HG03520 (cell line): ENCODE measurements around the gene C5.
A peak's percentile ranks its signal among the peaks of the same experiment; 100 is the strongest.
"Not testable (repeated sequence)": the region's sequence is repeated elsewhere in the genome, so short reads cannot be mapped to it uniquely, and the experiment has no call there.

ENCODE experiments used
- ATAC-seq: cut with Tn5 transposase; IDR thresholded peaks from one replicate; pipeline ENCODE4 v1.9.1; 2021; ENCODE audit warnings: mild to moderate bottlenecking, moderate library complexity; ENCODE audit not compliant: unreplicated experiment

Gene C5

DNA sequence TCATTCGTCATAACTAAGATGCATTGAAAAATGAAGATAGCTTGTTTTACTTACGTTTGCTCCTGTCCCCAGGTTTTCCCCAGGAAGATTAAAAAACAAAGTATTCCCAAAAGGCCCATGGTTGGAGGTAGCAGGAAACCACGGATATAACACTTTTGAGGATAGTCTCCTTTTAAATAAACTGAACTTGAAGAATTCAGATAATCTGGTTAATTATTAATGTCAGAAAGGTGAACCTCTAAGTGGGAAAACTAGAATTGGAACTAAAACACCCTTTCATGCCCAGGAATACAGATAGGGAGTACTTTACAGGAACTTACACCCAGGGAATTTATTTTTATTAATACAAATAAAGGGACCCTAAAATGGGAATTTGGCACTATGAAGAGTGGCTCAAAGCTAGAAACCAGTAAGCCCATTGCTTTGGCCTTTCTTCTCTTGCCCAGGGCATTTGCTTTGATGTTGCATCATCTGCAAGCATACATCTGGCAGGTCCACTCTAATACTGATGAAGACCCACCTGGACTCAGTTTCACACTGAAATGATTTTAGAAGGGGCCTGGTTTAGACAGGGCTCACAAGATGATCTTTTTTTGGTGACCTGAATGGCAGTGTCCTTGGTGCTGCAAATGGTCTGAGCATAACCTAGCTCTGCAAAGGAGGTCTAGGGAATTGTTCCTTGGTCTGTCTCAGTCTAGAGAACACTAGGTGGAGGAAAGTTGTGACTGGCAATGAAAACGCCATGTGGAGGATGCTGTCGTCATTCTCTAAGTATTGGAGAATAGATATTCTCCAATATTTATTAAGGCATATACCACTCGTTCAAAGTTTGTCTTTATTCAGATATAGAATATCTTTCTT is at the start of gene C5:
TSS of gene C5 (minus strand) at position 148 of the 861 bp plus-strand sequence. CDS start at position 119, 29 bp downstream.
- no peak for ATAC-seq

DNA sequence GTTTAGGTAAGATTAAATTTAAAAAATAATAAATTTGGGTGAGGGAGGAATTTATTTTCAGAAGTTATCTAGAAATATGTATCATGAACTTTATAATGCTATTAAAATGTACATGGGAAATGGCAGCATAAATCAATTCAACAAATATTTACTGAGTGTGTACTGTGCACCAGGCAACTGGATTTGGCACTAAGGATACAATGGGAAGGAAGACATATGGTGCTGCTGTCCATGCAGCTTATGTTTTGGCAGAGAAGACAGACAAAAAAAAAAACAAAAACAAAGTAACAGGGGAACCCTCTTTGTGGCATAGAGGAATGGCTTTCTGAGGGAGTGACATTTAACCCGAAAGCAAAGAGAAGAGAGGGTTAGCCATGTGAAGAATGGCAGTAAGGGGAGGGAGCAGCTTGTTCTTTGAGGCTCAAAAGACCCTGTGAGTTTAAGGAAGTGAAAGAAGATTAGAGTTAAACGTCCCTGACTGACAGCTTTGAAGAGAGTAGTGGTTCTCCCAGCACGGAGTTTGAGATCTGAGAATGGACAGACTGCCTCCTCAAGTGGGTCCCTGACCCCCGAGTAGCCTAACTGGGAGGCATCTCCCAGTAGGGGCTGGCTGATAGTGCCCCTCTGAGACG is 48.6 kb upstream of the C5 start:
- ATAC-seq = no peak

DNA sequence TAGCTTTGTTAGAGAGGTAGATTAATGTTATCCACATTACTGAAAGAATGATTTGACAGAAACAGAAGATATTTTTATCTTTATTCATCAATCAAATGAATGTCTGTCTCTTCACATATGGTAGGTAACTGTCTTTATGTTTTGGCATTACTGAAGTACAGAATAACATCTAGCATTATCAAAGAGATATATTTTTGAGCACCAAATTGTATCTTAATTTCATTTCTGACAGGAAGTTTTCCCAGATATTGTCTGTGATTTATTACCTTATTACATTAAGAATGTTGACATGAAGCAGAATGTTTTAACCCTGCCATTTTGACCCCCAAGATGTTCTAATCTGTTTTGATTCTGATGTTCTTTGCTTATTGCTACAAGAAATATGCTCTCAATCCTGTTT is 45.0 kb upstream of the C5 start:
- no peak for ATAC-seq

DNA sequence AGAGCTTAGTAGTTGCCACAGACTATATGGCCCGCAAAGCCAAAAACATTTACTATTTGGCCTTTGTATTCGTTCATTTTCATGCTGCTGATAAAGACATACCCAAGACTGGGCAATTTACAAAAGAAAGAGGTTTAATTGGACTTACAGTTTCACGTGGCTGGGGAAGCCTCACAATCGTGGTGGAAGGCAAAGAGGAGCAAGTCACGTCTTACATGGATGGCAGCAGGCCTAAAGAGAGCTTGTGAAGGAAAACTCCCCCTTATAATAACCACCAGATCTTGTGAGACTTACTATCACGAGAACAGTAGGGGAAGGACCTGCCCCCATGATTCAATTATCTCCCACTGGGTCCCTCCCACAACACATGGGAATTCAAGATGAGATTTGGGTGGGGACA is 40.7 kb upstream of the C5 start:
- ATAC-seq = not testable (repeated sequence)

DNA sequence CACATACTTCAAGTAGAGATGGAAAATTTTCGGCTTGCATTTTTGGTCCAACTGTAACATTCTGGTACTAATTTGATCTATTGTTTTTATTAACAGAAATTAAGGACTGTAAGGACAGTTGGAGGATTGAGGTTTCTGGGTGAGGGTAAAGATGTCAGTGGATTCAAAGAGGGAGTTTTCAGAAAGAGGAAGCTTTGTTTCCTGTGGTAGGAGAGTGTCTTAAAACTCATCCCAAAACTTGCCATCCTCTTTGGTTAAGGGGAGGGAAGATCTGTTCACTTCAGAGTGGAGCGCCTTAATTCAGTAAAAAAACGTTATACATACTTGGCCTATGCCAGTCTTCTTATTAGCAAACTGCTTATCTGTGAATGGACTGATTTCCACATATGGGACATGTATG is 38.5 kb upstream of the C5 start:
- ATAC-seq = no peak

DNA sequence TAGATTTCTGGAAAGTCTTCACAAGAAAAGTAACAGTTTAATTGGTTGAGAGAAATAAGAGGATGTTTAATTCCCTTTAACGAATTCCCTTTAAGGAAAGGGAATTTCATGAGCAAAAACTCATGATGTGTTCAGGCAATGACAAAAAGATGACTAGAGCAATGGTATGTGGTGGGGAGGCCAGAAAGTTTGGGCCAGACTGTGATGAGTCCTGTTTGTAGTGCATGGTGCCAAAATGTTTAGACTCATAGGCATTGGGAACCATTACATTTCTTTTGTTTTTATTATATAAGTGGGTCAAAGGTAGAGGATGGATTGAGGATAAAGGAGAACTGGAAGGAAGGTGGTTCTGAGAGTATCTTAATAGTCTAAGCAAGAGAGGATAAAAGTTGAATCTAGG is 35.6 kb upstream of the C5 start:
- no peak for ATAC-seq

DNA sequence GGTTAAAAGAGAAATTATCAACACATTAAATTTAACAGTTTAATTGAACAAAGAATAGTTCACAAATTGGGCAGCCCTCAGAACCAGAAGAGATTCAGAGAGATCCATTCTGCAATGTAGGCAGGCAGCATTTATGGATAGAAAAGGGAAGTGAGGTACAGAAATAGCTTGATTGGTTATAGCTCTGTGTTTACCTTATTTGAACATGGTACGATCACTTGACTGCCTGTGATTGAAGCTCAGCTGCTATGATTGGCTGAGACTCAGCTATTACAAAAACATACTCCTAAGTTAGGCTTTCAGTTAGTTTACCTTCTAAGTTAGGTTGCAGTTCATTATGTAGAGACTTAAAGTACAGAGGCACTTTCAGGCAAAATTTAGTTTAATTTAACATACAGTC is 32.0 kb upstream of the C5 start:
- ATAC-seq = no peak

DNA sequence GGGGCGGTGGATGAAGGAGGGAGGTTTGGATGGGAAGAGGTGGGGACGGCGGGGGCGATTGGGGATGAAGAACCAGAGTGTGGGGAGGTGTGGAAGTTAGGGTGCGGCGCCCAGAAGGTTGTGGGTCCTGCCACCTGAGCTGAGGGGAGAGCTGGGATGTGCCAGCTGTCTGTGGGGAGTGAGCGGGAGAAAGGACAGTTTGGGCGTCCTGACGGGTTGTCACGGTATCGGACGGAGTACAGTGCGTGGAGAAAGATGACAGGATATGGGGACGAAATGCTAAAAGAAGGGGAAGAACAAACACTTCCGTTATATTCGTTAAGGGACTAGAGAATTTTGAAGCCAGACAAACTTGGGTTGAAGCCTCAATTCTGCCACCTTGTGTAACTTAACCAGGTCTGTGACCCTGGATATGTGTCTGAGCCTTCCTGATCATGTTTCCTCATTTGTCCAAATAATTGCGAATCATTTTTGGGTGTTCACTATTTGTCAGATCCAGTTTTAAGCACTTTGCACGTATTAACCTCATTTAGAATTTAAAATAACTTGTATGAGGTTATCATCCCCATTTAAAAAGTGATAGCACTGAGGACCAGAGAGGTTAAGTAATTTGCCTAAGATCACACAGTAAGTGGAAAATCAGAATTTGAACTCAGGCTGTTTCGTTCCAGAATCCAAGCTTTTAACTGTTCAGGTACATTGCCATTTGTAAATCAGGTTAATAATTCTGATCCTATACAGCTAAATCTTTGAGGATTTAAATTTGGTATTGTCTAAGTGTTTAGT is 25.4 kb upstream of the C5 start:
- peak; percentile 10 for ATAC-seq

DNA sequence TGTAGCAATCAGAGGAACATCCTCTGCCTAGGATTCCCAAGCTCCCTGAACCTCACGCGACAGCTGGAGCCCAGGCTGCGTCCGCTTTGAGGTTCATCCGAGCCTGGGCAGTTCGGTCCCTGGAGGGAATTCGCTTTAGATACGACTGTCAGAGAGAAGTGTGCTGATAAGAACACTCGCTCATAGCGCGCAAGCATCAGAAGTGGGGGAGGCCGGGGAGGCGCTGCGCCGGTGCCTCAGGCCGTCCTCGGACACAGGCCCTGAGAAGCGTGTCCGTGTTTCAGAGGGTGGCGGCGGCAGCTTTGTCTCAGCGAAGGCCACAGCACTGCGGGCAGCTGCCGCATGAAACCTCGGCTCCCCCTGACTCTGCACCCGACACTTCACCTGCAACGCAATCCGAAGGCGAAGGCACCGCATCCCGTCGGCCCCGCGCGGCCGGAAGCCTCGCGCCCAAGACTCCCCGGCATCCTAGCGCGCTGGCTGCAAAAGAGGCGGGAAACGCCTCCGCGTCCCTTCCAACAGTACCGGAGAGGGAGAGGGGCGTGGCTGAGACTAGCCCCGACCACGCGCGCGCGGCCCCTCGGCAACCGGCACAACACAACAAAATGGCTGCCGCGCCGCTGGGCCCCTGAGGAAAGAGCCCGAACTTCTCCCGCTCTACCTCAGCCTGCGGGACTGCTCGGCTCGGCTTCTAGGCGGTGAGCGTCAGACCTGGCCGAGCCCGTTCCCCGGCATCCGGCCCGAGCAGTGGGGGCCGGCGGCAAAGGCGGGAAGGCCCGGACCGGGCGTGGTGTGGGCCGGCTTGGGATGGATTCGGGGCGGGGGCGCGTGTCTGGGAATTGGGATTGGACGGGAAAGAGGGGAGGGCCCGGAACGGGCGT is 24.5 kb upstream of the C5 start, which contains the start of gene CNTRL:
TSS of gene CNTRL (plus strand) at position 586 of the 881 bp plus-strand sequence. CDS start 13,372 bp downstream, outside the sequence.
- peak; percentile 50 for ATAC-seq

DNA sequence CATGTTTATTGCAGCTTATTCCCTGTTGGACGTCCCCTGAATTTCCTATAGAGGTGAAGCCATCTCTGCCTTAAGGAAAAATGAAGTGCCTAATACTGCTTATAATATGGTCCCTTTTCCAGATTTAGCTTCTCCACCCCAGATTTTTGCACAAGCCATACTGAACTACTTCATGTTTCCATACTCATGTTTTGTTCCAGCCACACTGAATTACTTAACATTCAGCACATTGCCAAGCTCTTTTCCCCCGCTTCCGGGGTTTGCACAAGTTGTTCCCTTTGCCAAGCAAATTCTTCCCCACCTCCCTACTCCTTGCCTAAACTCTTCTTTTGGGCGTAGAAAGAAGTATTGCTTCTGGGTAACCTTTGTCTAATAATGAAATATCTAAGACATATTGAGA is 23.0 kb upstream of the C5 start:
- ATAC-seq = no peak

DNA sequence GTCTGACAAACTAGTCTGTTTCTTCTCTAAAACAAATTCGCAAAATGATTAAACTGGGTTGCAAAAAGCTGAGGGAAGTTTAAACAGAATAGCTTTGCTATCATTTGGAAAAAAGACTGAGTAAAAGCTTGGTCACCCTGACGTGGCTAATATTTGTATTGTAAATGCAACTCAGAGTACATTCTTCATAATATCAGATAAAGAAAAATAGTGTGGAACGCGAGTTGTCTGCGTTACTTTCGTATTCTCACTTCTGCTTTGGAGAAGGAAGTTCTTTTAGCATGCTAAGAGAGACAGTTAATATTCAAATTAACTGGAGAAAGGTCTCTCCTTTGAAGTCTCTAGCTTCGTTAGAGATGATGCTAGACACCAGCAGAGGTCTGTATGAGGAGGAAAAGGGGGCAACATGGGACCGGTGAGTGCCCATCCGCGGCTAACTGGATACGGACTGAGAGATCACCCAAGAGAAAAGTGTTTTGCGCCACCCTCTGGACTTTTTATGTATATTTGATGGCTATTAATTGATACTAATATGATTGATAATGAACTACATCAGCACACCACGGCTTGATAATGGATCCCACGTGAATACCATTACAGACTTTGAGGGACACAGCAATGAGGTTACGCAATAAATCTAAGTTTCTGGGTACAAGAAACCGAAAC is 21.8 kb upstream of the C5 start:
- ATAC-seq = peak; percentile 28

DNA sequence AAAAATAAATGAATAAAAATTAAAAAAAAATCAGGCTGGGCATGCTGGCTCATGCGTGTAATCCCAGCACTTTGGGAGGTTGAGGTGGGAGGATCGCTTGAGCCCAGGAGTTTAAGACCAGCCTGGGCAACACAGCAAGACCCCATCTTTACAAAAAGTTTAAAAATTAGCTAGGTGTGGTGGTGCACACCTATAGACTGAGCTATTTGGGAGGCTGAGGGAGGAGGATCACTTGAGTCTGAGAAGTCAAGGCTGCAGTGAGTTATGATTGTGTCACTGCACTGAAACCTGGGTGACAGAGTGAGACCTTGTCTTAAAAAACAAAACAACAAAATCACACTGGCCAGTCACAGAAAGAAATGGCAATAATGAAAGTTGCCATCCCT is 21.3 kb upstream of the C5 start:
- ATAC-seq = no peak

DNA sequence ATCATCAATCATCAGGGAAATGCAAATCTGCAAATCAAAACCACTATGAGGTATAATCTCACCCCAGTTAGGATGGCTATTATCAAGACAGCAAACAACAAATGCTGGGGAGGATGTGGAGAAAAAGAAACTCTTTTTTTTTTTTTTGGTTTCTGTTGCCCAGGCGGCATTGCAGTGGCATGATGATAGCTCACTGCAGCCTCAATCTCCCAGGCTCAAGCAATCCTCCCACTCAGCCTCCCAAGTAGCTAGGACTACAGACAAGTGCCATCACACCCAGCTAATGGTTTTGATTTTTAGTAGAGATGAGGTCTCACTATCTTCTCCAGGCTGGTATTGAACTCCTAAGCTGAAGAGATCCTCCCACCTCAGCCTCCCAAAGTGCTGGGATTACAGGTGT is 19.3 kb upstream of the C5 start:
- no peak for ATAC-seq

DNA sequence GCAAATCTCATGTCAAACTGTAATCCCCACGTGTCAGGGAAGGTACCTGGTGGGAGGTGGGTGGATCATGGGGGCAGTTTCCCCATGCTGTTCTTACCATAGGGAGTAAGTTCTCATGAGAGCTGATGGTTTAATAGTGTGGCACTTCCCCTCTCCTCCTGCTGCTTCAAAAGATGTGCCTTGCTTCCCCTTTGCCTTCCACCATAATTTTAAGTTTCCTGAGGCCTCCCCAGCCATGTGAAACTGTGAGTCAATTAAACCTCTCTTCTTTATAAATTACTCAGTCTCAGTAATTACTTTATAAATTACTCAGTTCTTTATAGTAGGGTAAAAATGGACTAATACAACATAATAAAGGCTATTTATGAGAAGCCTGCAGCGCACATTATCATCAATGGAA is 17.6 kb upstream of the C5 start:
- no peak for ATAC-seq

DNA sequence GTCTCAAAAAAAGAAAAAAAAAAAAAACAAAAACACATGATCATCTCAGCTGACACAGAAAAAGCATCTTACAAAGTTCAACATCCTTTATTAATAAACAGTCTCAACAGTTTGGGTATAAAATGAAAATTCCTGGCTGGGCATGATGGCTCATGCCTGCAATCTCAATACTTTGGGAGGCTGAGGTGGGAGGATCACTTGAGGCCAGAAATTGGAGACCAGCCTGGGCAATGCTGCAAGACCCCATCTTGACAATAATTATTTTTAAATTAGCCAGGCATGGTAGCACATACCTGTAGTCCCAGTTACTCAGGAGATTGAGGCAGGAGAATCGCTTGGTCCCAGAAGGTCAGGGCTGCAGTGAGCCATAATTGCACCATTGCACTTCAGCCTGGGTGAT is 16.8 kb upstream of the C5 start:
- ATAC-seq = no peak

DNA sequence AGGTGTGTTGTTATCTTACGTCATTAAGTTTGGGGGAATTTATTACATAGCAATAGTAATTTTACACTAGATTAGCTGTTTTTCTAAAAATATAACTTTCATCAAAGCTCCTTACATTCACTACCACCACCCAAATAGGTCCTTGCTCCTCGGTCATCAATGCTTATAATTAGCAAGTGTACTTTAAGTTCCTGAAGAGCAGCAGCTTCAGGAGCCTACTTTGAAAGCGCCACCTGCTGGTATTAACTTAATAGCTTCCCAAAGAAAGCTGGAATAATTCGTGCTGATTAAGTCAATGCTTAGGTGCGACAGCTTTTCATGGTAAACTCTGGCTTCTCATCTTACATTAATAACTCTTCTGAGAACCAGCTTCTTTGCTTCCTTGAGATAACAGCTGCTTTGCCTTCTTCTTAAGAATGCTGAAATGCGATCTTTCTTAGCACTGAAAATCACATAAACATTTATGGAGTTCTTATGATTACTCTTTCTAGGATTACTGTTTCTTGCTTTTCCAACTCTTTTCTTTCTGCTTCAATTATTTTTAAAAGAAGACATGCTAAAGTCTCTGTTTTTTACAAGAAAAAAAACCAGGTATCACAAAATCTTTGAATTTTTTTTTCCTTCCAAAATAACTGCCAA is 10.0 kb upstream of the C5 start:
- no peak for ATAC-seq

DNA sequence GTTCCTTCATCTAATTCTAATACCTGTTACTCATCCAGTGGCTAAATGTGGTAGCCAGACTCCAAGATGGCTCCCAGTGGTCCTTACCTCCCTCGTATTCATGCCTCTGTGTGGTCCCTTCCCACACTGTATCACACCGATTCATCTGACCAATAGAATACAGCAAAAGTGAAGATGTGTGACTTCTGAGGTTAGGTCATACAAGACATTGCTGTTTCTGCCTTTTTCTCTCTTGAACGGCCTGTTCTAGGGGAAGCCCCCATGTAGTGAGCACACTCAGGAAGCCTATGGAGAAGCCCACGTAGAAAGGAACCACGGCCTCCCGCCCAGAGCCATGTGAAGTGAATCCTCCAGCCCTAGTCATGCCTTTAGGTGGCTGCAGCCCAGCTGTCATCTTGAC is 9.4 kb upstream of the C5 start:
- no peak for ATAC-seq

DNA sequence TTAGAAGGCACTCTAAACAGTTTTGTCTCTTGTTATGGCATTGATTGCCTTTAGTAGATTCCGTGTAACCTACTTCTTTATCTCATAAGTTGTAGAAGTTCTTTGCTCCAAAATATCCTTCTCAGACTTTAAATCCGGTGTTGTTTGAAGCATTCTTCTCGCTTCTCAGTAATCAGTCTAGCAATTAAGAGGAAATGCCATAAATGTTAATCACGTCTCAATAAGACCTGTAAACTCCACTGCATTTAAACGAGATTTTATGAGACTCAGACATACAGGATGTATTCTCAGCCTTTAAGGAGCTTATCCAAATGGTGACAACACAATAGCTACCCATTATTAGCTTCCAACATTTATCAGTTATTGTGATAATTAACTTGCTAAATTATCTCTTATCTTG is 7.7 kb upstream of the C5 start:
- no peak for ATAC-seq

DNA sequence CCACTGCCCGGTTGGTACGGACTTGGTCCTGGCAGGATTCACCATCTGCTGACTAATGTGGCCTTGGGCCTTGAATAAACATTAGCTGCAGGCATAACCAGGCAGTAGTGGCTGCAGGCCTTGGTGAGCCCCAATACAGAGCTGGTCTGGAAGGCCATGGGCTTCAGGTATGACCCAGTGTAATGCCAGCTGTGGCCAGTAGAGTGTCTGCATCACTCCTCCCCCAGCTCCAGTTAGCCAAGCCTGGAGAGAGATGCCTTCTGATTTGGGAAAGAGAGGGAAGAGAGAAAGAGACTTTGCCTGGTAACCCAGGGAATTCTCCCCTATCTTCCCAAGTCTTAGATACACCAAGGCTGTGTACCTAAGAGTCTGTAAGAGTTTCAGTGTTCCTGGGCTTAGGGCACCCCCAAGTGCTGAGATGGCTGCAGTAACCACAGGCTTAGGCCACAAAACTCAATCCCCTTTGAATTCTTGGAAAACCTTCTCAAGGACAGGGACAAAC is 5.6 kb upstream of the C5 start:
- no peak for ATAC-seq
